HepG2 (cell line): ENCODE measurements around the gene DOCK3. TPM values are rescaled to one million over a fixed set of nuclear protein-coding genes. Genes with fewer than 3 reads are reported as not detected.
A peak's percentile ranks its signal among the peaks of the same experiment; 100 is the strongest.

Experiments used
- ARID5B ChIP-seq: IDR thresholded peaks from 2 replicates; pipeline ENCODE4 v1.4.0; 2020; ENCODE audit warnings: mild to moderate bottlenecking, missing genetic modification reagents
- ARNT2 ChIP-seq: sonication (generic); formaldehyde crosslinking; IDR thresholded peaks from 2 replicates; pipeline ENCODE4 v1.8.0; 2022; ENCODE audit warnings: mild to moderate bottlenecking, low read depth, missing genetic modification reagents, moderate library complexity
- E2F1 ChIP-seq: sonication (generic); formaldehyde crosslinking; IDR thresholded peaks from 2 replicates; pipeline ENCODE4 v1.5.0; 2020; ENCODE audit warnings: missing genetic modification reagents
- HOXA3 ChIP-seq: sonication (generic); formaldehyde crosslinking; IDR thresholded peaks from 2 replicates; pipeline ENCODE4 v1.5.0; 2020; ENCODE audit warnings: missing genetic modification reagents
- KDM5B ChIP-seq: sonication (generic); formaldehyde crosslinking; IDR thresholded peaks from 2 replicates; pipeline ENCODE4 v1.4.0; 2020; ENCODE audit warnings: missing genetic modification reagents, mild to moderate bottlenecking, borderline replicate concordance
- MTA1 ChIP-seq: sonication (generic); formaldehyde crosslinking; IDR thresholded peaks from 2 replicates; pipeline ENCODE4 v1.4.0; 2020; ENCODE audit warnings: missing genetic modification reagents, mild to moderate bottlenecking, borderline replicate concordance
- MYNN ChIP-seq: sonication (generic); formaldehyde crosslinking; IDR thresholded peaks from 2 replicates; pipeline ENCODE4 v1.4.0; 2020; ENCODE audit warnings: mild to moderate bottlenecking, low read depth, missing genetic modification reagents
- NFATC3 ChIP-seq: sonication (generic); formaldehyde crosslinking; IDR thresholded peaks from 2 replicates; pipeline ENCODE4 v1.5.1; 2020; ENCODE audit warnings: mild to moderate bottlenecking, missing genetic modification reagents
- NONO ChIP-seq, 2 experiments: fragments of 450-650 bp in 1 of 2; sonication (generic) in 1 of 2; formaldehyde crosslinking in 1 of 2; IDR thresholded peaks in 1 of 2; conservative IDR thresholded peaks in 1 of 2; 2 replicates each; pipeline versions ENCODE4 v1.6.1 to v1.8.0; 2017 to 2022; ENCODE audit warnings: mild to moderate bottlenecking in 1 of 2, missing genetic modification reagents in 1 of 2, moderate library complexity in 1 of 2
- RFX5 ChIP-seq: IDR thresholded peaks from 2 replicates; pipeline ENCODE4 v1.6.1; 2011; ENCODE audit warnings: low read depth, low read length, improper control_type of control experiment
- ZBTB38 ChIP-seq: sonication (generic); formaldehyde crosslinking; IDR thresholded peaks from 2 replicates; pipeline ENCODE4 v1.5.1; 2020; ENCODE audit warnings: mild to moderate bottlenecking, missing genetic modification reagents
- ZBTB46 ChIP-seq: sonication (generic); formaldehyde crosslinking; IDR thresholded peaks from 2 replicates; pipeline ENCODE4 v1.4.0; 2020; ENCODE audit warnings: mild to moderate bottlenecking, missing genetic modification reagents, borderline replicate concordance
- ZFP1 ChIP-seq: IDR thresholded peaks from 2 replicates; pipeline ENCODE4 v1.6.1; 2016
- ZKSCAN5 ChIP-seq: sonication (generic); formaldehyde crosslinking; IDR thresholded peaks from 2 replicates; pipeline ENCODE4 v1.5.1; 2020; ENCODE audit warnings: mild to moderate bottlenecking, missing genetic modification reagents
- ZNF17 ChIP-seq: sonication (generic); formaldehyde crosslinking; IDR thresholded peaks from 2 replicates; pipeline ENCODE4 v1.5.0; 2020; ENCODE audit warnings: mild to moderate bottlenecking, missing genetic modification reagents
- ZNF20 ChIP-seq: sonication (generic); formaldehyde crosslinking; IDR thresholded peaks from 2 replicates; pipeline ENCODE4 v1.4.0; 2020; ENCODE audit warnings: mild to moderate bottlenecking, moderate library complexity, missing genetic modification reagents
- ZNF234 ChIP-seq: sonication (generic); formaldehyde crosslinking; conservative IDR thresholded peaks from 2 replicates; pipeline ENCODE4 v1.5.1; 2020; ENCODE audit warnings: mild to moderate bottlenecking, missing genetic modification reagents
- ZNF333 ChIP-seq: sonication (generic); formaldehyde crosslinking; IDR thresholded peaks from 2 replicates; pipeline ENCODE4 v1.4.0; 2020; ENCODE audit warnings: mild to moderate bottlenecking, missing genetic modification reagents, borderline replicate concordance
- ZNF367 ChIP-seq: sonication (generic); formaldehyde crosslinking; IDR thresholded peaks from 2 replicates; pipeline ENCODE4 v1.4.0; 2020; ENCODE audit warnings: missing genetic modification reagents, borderline replicate concordance
- ZNF430 ChIP-seq: sonication (generic); formaldehyde crosslinking; IDR thresholded peaks from 2 replicates; pipeline ENCODE4 v1.9.0; 2021; ENCODE audit warnings: mild to moderate bottlenecking, missing genetic modification reagents
- ZNF572 ChIP-seq: sonication (generic); formaldehyde crosslinking; IDR thresholded peaks from 2 replicates; pipeline ENCODE4 v1.5.1; 2020; ENCODE audit warnings: mild to moderate bottlenecking, missing genetic modification reagents
- ZNF691 ChIP-seq: sonication (generic); formaldehyde crosslinking; IDR thresholded peaks from 2 replicates; pipeline ENCODE4 v1.4.0; 2020; ENCODE audit warnings: missing genetic modification reagents, low read depth, mild to moderate bottlenecking, borderline replicate concordance
- polyA plus RNA-seq, 8 experiments: library from polyadenylated mRNA; depleted of rRNA in 3 of 8; stranded (reverse) in 7 of 8; unstranded in 1 of 8; fragments of >200 nt; fragmentation: Illumina TruSeq in 4 of 8; extraction: Trizol in 4 of 8; gene quantifications; 2 replicates each; pipeline versions ENCODE4 v1.2.1 to v1.2.3, GENCODE V29; 2011 to 2016; ENCODE audit warnings: low read depth in 4 of 8, missing spikeins in 1 of 8, mixed read lengths in 1 of 8; ENCODE audit not compliant: insufficient read depth in 1 of 8
- total RNA-seq, 5 experiments: library from RNA; depleted of rRNA; stranded (reverse); fragments of >200 nt; fragmentation: Illumina TruSeq; extraction: Trizol; gene quantifications; 2 replicates each; pipeline ENCODE4 v1.2.3, GENCODE V29; 2016; ENCODE audit warnings: low read depth in 1 of 5

The DOCK3 gene
- total and polyA plus RNA-seq, 2 of the 13 experiments (the other 11 are each of a cell fraction or from before 2014, with no cell fraction given), result not detected

- TF ChIP-seq RFX5 (no peak), E2F1 (CRISPR knock-in tag) (no peak), ZBTB46 (CRISPR knock-in tag) (no peak), ZBTB38 (CRISPR knock-in tag) (peak; percentile 95), ZNF430 (no peak), ZNF333 (CRISPR knock-in tag) (no peak), MTA1 (CRISPR knock-in tag) (no peak), ZNF20 (CRISPR knock-in tag) (no peak), HOXA3 (CRISPR knock-in tag) (no peak; the same call in 1 of the 2 replicates), ZKSCAN5 (no peak), ZFP1 (CRISPR knock-in tag) (no peak), ZNF572 (CRISPR knock-in tag) (no peak), NFATC3 (CRISPR knock-in tag) (no peak), ARID5B (CRISPR knock-in tag) (no peak), ARNT2 (CRISPR knock-in tag) (no peak), ZNF367 (peak; percentile 26; the same call in 1 of the 2 replicates), ZNF17 (CRISPR knock-in tag) (no peak), ZNF691 (CRISPR knock-in tag) (no peak; the same call in 1 of the 2 replicates), ZNF234 (CRISPR knock-in tag) (no peak), NONO (IDR thresholded peaks at IDR 0.05) (no peak), NONO (CRISPR knock-in tag; conservative IDR thresholded peaks at IDR 0.05) (no peak), MYNN (CRISPR knock-in tag) (no peak), KDM5B (CRISPR knock-in tag) (peak; percentile 14; the same call in 1 of the 2 replicates)
Measured at GRCh38 chr3:51391566-51392354, 717.0 kb downstream of the DOCK3 start (continued).
